ENCODE measurements around the gene GOLGA6L9.
"Not testable (repeated sequence)": the region's sequence is repeated elsewhere in the genome, so short reads cannot be mapped to it uniquely, and the experiment has no call there.

Gene GOLGA6L9, protein sequence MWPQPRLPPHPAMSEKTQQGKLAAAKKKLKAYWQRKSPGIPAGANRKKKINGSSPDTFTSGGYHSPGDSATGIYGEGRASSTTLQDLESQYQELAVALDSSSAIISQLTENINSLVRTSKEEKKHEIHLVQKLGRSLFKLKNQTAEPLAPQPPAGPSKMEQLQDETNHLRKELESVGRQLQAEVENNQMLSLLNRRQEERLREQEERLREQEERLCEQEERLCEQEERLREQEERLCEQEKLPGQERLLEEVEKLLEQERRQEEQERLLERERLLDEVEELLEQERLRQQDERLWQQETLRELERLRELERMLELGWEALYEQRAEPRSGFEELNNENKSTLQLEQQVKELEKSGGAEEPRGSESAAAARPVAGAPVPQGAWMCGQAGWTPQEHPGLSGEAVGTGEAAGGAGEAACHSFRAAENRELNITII

GRCh38 chr15:82429693-82430092 is at the start of gene GOLGA6L9:
Gene GOLGA6L9 (plus strand): TSS chr15:82429816. CDS start chr15:82430080, 264 bp downstream.
- DNase-seq (ENCODE audit: low read depth in 2 of 2, low spot score in 1 of 2): not testable (repeated sequence)

- DNase-seq (ENCODE audit: low read depth in 2 of 2, low spot score in 1 of 2): not testable (repeated sequence)
These were observed 48.2 kb upstream of the GOLGA6L9 start for GRCh38 chr15:82381330-82381955.

DNA sequence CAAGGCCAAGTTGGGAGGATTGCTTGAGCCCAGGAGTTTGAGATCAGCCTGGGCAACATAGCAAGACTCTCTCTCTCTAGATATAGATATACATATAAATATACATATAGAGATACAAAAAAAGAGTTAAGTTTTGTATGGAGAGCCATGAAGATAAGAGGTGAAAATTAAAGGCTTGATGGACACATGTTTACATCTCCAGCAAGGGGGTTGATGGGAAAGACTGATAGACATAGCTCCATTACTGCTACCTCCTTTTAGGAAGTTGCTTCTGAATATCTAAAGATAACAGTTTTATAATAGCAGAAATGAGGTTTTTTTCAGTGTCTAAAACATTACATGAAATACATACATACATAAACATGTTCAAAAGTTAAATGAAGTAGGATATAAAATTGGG is 42.4 kb upstream of the GOLGA6L9 start:
- not testable (repeated sequence) for DNase-seq (ENCODE audit: low read depth in 2 of 2, low spot score in 1 of 2)

DNA sequence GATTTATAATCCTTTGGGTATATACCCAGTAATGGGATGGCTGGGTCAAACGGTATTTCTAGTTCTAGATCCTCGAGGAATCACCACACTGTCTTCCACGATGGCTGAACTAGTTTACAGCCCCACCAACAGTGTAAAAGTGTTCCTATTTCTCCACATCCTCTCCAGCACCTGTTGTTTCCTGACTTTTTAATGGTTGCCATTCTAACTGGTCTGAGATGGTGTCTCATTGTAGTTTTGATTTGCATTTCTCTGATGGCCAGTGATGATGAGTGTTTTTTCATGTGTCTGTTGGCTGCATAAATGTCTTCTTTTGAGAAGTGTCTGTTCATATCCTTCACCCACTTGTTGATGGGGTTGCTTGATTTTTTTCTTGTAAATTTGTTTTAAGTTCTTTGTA is 39.5 kb upstream of the GOLGA6L9 start:
- DNase-seq (ENCODE audit: low read depth in 2 of 2, low spot score in 1 of 2): not testable (repeated sequence)

DNA sequence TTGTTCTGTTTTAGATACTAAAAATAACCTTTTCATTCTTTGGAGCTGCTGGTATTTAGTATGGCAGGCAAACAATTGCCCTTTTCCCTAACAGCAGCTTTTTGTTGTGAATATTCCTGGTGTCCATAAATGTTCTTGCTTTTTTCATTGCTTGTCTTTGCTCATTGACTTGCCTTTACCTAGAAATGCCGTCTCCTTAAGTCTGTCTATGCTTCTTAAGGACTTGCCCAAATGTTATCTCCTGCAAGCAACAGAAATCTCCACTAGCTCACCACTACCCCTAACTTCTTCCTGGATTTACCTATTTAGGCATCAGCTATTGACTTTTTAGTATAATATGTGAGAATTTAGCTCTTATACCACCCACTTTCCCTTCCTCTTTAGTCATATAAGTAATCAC is 37.5 kb upstream of the GOLGA6L9 start:
- not testable (repeated sequence) for DNase-seq (ENCODE audit: low read depth in 2 of 2, low spot score in 1 of 2)

GRCh38 chr15:82393671-82394070 is 35.9 kb upstream of the GOLGA6L9 start:
- DNase-seq (ENCODE audit: low read depth in 2 of 2, low spot score in 1 of 2): no peak

- not testable (repeated sequence) for DNase-seq (ENCODE audit: low read depth in 2 of 2, low spot score in 1 of 2)
These were observed 33.8 kb upstream of the GOLGA6L9 start for GRCh38 chr15:82395788-82396187.

DNA sequence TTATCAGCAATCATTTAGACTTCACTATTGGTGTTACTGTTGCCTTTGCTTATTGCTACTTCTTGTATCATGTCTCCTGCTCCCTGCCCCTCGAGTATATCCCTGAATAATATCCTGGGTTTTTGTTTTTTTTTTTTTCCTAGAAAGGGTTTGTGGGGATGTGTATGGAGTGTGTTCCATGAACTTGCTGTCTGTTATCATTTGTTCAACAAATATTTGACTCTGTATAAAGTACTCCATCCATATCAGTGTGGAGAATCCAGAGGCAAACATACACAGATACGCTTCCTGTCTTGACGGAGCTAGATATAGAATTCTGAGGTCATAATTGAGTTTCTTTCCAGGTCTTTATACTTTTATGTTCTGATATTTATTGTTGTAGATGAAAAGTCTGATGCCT is 31.8 kb upstream of the GOLGA6L9 start:
- DNase-seq (ENCODE audit: low read depth in 2 of 2, low spot score in 1 of 2): no peak

DNA sequence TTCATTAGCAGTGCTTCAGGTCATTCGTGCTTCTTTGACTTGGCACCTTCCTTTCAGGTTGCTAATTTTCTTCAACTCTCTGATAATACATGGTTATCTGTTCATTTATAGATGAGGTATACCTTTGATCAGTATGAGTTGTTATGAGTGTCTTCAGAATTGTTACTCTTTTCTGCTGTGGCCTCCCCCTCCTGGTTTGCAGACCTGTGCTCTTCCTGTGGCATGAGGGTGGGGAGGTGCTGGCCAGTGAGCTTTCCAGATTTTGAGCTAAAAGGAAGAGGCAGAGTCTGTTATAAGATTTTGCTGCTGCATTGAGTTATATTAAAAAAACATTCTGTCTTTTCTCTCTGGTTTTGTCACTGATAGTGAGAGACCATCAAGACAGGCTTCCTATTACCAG is 30.8 kb upstream of the GOLGA6L9 start:
- no peak for DNase-seq (ENCODE audit: low read depth in 2 of 2, low spot score in 1 of 2)

- not testable (repeated sequence) for DNase-seq (ENCODE audit: low read depth in 2 of 2, low spot score in 1 of 2)
These were observed 30.1 kb upstream of the GOLGA6L9 start for GRCh38 chr15:82399366-82400103.

DNA sequence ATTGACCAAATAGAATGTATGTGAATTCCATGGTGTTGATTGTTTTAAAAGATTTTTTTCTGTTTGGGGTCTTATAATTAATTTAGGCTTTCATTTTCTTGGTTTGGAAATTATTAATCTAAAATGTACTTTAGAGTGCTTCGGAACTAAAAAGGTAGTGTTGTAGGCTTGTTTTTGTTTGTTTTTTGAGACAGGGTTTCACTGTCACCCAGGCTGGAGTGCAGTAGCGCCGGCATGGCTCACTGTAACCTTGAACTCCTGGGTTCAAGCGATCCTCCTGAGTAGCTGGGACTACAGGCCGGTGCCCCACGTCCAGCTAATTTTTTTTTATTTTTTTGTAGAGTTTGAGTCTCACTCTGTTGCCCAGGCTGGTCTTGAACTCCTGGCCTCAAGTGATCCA is 27.7 kb upstream of the GOLGA6L9 start:
- not testable (repeated sequence) for DNase-seq (ENCODE audit: low read depth in 2 of 2, low spot score in 1 of 2)

DNA sequence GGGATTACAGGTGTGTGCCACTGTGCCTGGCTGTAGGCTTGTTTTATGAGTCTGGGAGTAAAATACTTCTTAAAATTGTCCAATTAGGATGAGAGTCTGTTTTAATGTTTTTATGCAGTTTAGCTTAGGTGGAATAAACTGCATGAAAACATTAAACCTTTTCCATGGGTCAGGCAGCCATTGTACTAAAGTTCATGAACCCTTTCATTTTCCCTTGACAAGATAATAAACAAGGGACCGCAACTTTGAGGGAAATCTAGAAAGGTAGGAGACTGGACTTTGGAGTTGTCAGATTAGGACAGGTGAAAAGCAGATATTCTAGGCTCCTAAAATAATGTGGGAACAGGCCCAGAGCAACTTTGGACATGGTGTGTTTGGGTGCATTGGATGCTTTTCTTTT is 27.3 kb upstream of the GOLGA6L9 start:
- not testable (repeated sequence) for DNase-seq (ENCODE audit: low read depth in 2 of 2, low spot score in 1 of 2)

GRCh38 chr15:82406211-82406610 is 23.4 kb upstream of the GOLGA6L9 start:
- DNase-seq (ENCODE audit: low read depth in 2 of 2, low spot score in 1 of 2): not testable (repeated sequence)

GRCh38 chr15:82410306-82410705 is 19.3 kb upstream of the GOLGA6L9 start:
- DNase-seq (ENCODE audit: low read depth in 2 of 2, low spot score in 1 of 2): not testable (repeated sequence)

- DNase-seq (ENCODE audit: low read depth in 2 of 2, low spot score in 1 of 2): not testable (repeated sequence)
These were observed 18.0 kb upstream of the GOLGA6L9 start for GRCh38 chr15:82411595-82411994.

DNA sequence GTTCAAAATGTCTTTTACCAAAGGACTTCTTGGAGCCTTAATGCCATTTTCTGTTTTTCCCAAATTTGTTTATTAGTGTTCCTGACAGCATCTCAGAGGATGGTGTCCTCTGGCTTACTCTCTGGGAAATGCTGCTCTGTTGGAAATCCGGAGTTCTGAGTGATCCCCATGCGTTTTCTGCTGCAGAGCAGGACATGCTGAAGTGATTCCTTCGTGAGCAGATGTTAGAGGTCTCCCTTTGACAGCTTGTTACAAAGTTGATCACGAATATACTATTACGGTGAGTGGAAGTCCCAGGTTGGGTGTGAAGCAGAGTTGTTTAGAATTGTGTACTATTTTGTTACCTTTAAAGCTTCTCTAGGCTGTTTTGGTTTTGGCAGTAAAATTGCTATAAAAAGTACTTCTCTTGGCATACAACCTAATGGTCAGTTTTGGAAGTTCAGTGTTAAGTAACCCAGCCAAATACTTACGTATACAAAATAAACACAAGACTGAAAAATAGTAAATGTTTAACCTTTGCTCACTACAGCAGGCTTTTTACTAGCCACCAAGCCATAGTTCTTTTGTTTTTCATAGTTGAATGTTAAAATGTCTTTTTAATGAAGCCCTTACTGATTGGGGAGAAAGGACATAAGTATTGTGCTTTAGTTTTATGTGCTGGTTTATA is 15.0 kb upstream of the GOLGA6L9 start:
- not testable (repeated sequence) for DNase-seq (ENCODE audit: low read depth in 2 of 2, low spot score in 1 of 2)

- not testable (repeated sequence) for DNase-seq (ENCODE audit: low read depth in 2 of 2, low spot score in 1 of 2)
These were observed 9.1 kb upstream of the GOLGA6L9 start for GRCh38 chr15:82420516-82420915.

DNA sequence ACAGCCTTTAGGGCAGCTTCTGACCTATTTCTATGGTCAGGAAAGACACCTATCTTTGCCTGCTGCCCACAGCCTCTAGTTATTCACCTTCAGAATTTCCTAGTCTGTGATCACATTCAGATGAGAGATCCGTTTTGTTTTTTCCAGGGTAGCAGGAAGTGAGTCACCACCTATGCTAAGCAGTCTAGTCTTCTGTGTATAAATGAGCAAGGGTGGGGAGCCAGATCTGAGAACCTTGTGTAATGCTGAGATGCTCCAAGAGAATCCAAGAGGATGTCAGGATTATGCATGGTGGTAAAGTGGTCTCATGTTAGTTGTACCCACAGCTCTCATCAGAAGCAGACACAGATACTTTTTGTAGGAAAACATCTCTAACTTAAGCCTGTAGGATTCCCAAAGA is 8.7 kb upstream of the GOLGA6L9 start:
- not testable (repeated sequence) for DNase-seq (ENCODE audit: low read depth in 2 of 2, low spot score in 1 of 2)

DNA sequence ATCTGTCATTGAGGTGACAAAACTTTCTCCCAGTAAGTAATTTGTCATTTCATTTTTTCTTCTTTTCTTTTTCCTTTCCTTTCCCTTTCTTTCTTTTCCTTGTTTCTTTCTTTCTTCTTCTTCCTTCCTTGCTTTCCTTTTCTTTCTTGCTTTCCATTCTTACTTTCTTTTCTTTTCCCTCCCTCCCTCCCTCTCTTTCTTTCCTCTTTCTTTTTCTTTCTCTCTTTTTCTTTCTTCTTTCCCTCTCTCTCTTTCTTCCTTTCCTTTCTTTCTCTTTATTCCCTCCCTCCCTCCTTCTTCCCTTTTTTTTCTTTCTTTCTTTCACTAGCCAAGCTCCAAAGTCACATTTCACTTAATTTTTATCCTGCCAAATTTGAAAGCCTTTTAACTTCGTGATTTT is 2.5 kb upstream of the GOLGA6L9 start:
- not testable (repeated sequence) for DNase-seq (ENCODE audit: low read depth in 2 of 2, low spot score in 1 of 2)

- DNase-seq (ENCODE audit: low read depth in 2 of 2, low spot score in 1 of 2): peak in 1 of 2 donors; percentile 0
These were observed 15.8 kb downstream of the GOLGA6L9 start for GRCh38 chr15:82445420-82445819.

DNA sequence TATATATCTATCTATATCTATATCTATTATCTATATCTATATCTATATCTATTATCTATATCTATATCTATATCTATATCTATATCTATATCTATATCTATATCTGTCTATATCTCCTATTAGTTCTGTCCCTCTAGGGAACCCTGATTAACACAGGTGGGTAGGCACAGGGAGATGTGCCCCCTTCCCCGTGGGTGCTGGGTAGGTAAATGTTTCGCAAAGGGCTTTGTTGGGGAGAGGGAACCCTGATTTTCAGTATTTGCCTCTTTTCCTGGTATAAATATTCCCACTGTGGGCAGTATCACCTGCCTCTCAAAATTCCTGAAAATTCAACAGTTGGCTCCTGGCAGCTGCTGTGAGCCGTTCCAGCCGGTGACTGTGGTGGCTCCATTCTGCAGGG is 27.7 kb downstream of the GOLGA6L9 start:
- not testable (repeated sequence) for DNase-seq (ENCODE audit: low read depth in 2 of 2, low spot score in 1 of 2)
